Karpas-422 (cell line): Measurements from ENCODE around the gene LSM7. TPM values are rescaled to one million over a fixed set of nuclear protein-coding genes. Genes with fewer than 3 reads are reported as not detected.

Source experiments
- DNase-seq: peaks from one replicate; pipeline ENCODE4 v3.0.0-alpha.2; 2015
- H2AFZ ChIP-seq: fragments of 200-600 bp; sonication (generic); 2 replicates; pipeline ENCODE4 v1.6.1; 2014; ENCODE audit warnings: antibody characterized with exemption, low read length, mixed read lengths
- H3K27ac ChIP-seq: fragments of 200-600 bp; sonication (generic); 2 replicates; pipeline ENCODE4 v1.5.1; 2014; ENCODE audit warnings: mild to moderate bottlenecking, low read length, moderate library complexity
- H3K27me3 ChIP-seq: fragments of 200-600 bp; sonication (generic); 2 replicates; pipeline ENCODE4 v1.6.1; 2014; ENCODE audit warnings: low read length, mixed read lengths
- H3K36me3 ChIP-seq: fragments of 200-600 bp; sonication (generic); 2 replicates; pipeline ENCODE4 v1.6.1; 2014; ENCODE audit warnings: low read length, mixed read lengths; ENCODE audit not compliant: insufficient read depth
- H3K4me1 ChIP-seq: fragments of 200-600 bp; sonication (generic); 2 replicates; pipeline ENCODE4 v1.6.1; 2014; ENCODE audit warnings: mild to moderate bottlenecking, low read length, mixed read lengths
- H3K4me2 ChIP-seq: fragments of 200-600 bp; sonication (generic); 2 replicates; pipeline ENCODE4 v1.6.1; 2014; ENCODE audit warnings: low read length, low read depth, mild to moderate bottlenecking; ENCODE audit not compliant: poor library complexity, severe bottlenecking
- H3K4me3 ChIP-seq: fragments of 200-600 bp; sonication (generic); 2 replicates; pipeline ENCODE4 v1.5.1; 2014; ENCODE audit warnings: mild to moderate bottlenecking, antibody characterized with exemption, low read length, mixed read lengths
- H3K79me2 ChIP-seq: fragments of 200-600 bp; sonication (generic); 2 replicates; pipeline ENCODE4 v1.6.1; 2014; ENCODE audit warnings: mild to moderate bottlenecking, low read length, mixed read lengths
- H3K9ac ChIP-seq: fragments of 200-600 bp; sonication (generic); 2 replicates; pipeline ENCODE4 v1.6.0; 2014; ENCODE audit warnings: low read length
- H3K9me2 ChIP-seq: fragments of 200-600 bp; sonication (generic), shearing (Covaris generic); replicated peaks from 2 replicates; pipeline ENCODE4 v1.6.0; 2014; ENCODE audit warnings: mild to moderate bottlenecking, low read length, moderate library complexity; ENCODE audit not compliant: insufficient read depth
- H3K9me3 ChIP-seq: fragments of 300-700, 200-600 bp; sonication (generic); 2 replicates; pipeline ENCODE4 v1.6.1; 2014; ENCODE audit warnings: low read length, mixed read lengths
- H4K20me1 ChIP-seq: fragments of 200-600 bp; sonication (generic); 2 replicates; pipeline ENCODE4 v1.6.1; 2014; ENCODE audit warnings: mild to moderate bottlenecking, antibody characterized with exemption, low read length, low read depth; ENCODE audit not compliant: insufficient read depth
- total RNA-seq: library from RNA; depleted of rRNA; stranded (reverse); fragments of >200 nt; shearing (Covaris generic); gene quantifications from 2 replicates; pipeline ENCODE4 v1.2.3, GENCODE V29; 2014; ENCODE audit warnings: low replicate concordance

The LSM7 gene
- total RNA-seq, 1 experiment from 2014 or later = 140 TPM

DNA sequence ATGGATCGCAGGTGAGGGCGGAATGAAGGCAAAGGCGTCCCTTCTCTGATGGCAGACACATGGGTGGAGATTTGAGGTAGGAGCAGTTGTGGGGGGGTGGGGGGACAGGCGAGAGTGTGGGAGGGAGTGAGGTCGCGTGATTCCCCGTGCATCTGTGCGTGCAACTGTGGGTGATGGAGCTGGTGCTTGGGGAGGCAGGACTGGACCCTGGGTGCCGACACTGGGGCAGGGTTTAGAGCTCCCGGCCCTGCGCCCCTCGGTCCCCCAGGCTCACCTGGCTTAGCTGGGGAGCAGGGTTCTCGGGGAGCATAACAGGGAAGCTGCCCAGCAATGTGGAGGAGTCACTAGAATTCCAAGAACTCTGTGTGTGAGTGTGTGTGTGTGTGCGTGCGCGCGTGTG, 35.0 kb upstream of the LSM7 start:
- Histone ChIP-seq H3K36me3 (no peaks in the 10 kb centered on the region), H3K27ac (no peak overlapping the region), H3K9me3 (no peaks in the 10 kb centered on the region), H3K9me2 (no peaks in the 10 kb centered on the region), H3K27me3 (peaks cover 3% of the 10 kb centered on the region; the same call in 1 of the 2 replicates), H3K4me2 (no peak overlapping the region), H4K20me1 (no peaks in the 10 kb centered on the region), H3K79me2 (no peaks in the 10 kb centered on the region), H3K9ac (no peak overlapping the region), H3K4me1 (no peaks in the 10 kb centered on the region; the same call in 1 of the 2 replicates), H2AFZ (no peak overlapping the region), H3K4me3 (no peak overlapping the region)
- DNase-seq = no peak

DNA sequence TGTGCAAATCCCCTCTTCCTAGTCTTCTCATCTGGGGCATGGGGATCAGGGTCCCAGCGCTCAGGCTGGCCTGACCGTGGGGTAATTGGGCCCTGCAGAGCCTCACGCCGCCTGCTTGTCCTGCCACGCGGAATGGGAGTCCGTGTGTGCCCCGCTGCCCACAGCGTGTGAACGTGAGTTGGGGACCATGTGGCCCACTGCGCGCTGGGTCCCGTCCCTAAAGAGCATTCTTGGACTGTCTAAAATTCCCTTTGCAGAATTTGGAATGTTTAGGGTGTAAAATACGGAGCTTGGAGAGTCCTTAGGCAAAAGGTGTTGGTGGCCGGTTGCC, 34.5 kb upstream of the LSM7 start:
- no peak overlapping the region for H3K4me3 ChIP-seq
- H3K36me3 ChIP-seq = no peaks in the 10 kb centered on the region
- H3K9me3 ChIP-seq = no peaks in the 10 kb centered on the region
- no peak overlapping the region for H2AFZ ChIP-seq
- H3K27ac ChIP-seq = no peak overlapping the region
- DNase-seq = no peak
- no peaks in the 10 kb centered on the region for H3K79me2 ChIP-seq
- H3K27me3 ChIP-seq = peaks cover 3% of the 10 kb centered on the region; the same call in 1 of the 2 replicates
- no peaks in the 10 kb centered on the region for H4K20me1 ChIP-seq
- H3K9ac ChIP-seq = no peak overlapping the region
- H3K4me1 ChIP-seq = no peaks in the 10 kb centered on the region
- no peaks in the 10 kb centered on the region for H3K9me2 ChIP-seq
- H3K4me2 ChIP-seq = no peak overlapping the region

DNA sequence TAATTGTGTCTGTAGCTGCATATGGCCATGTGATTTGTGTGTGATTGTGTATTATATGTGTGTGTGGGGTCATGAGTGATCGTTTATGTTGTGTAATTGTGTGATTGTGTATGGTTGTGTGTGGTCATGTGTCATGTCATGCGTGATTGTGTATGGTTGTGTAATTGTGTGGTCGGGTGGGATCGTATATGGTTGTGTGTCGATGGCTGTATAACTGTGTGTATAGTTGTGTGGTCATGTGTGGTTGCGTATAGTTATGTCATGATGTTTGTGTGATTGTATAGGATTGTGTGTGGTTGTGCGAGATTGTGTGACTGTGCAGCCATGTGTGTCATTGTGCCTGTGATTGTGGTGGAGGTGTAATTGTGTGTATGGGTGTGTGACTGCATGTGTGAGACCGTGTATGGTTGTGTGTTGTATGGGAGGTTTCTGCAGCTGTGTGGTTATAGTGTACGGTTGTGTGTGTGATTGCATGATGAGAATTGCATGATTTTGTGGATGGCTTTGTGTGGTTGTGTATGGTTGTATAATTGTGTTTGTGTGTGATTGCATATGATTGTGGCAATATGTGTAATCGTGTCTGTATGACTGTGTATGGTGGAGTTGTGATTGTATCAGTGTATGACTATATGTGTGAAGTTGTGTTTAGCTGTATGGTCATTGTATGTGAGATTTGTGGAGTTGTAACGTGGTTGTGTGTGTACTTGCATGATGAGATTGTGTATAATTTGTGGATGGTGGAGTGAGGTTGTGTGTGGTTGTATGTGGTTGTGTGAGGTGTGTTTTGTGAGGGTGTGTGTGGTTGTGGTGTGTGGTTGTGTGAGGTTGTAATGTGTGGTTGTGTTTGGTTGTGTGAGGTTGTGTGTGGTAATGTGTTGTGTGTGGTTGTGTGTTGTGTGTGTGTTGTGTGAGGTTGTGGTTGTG, 33.9 kb upstream of the LSM7 start:
- H3K9ac ChIP-seq = no peak overlapping the region
- no peak for DNase-seq
- H4K20me1 ChIP-seq = no peaks in the 10 kb centered on the region
- no peak overlapping the region for H3K27ac ChIP-seq
- no peak overlapping the region for H2AFZ ChIP-seq
- no peak overlapping the region for H3K4me3 ChIP-seq
- H3K9me2 ChIP-seq = no peaks in the 10 kb centered on the region
- H3K4me2 ChIP-seq = no peak overlapping the region
- no peaks in the 10 kb centered on the region for H3K36me3 ChIP-seq
- H3K27me3 ChIP-seq = peaks cover 3% of the 10 kb centered on the region; the same call in 1 of the 2 replicates
- no peaks in the 10 kb centered on the region for H3K79me2 ChIP-seq
- no peaks in the 10 kb centered on the region for H3K9me3 ChIP-seq
- no peaks in the 10 kb centered on the region for H3K4me1 ChIP-seq

DNA sequence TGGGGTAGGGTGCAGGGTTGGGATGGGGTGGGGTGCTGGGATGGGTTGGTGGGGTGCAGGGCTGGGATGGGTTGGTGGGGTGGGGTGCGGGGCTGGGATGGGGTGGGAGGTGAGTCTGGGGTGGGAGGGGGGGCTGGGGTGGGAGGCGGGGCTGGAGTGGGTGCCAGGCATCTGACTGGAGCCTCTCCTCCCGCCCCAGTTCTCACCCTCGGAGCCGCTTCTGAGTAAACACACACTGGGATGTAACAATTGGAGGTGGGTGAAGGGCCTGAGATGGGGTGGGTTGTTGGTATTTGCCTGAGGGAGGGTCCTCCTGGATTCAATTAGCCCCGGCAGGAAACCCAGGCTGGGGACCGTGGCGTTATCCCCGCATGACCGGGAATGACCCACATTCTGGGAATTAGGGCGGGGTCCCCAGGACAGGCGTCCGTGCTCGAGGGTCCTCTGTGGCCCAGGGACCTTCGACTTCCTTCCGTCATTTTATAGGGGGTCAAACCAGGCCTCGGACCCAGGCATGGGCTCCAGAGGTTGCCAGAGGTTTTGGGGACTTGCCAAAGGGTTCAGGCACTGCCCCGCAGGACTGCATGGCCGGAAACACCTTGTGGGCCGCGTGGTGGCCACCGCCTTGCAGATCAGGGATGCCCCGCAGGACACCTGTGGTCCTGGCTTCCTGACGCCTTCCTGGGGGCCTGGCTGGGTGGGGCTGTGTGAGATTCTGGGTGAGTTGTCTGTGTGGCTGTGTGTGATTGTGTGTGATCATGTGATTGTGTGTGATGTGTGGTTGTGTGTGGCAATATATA, 33.1 kb upstream of the LSM7 start:
- no peaks in the 10 kb centered on the region for H3K9me2 ChIP-seq
- no peaks in the 10 kb centered on the region for H3K79me2 ChIP-seq
- DNase-seq = no peak
- no peak overlapping the region for H2AFZ ChIP-seq
- no peak overlapping the region for H3K27ac ChIP-seq
- no peak overlapping the region for H3K4me2 ChIP-seq
- no peaks in the 10 kb centered on the region for H4K20me1 ChIP-seq
- no peaks in the 10 kb centered on the region for H3K9me3 ChIP-seq
- H3K4me1 ChIP-seq = no peaks in the 10 kb centered on the region
- H3K9ac ChIP-seq = no peak overlapping the region
- H3K27me3 ChIP-seq = peaks cover 3% of the 10 kb centered on the region; the same call in 1 of the 2 replicates
- H3K36me3 ChIP-seq = no peaks in the 10 kb centered on the region
- H3K4me3 ChIP-seq = no peak overlapping the region

DNA sequence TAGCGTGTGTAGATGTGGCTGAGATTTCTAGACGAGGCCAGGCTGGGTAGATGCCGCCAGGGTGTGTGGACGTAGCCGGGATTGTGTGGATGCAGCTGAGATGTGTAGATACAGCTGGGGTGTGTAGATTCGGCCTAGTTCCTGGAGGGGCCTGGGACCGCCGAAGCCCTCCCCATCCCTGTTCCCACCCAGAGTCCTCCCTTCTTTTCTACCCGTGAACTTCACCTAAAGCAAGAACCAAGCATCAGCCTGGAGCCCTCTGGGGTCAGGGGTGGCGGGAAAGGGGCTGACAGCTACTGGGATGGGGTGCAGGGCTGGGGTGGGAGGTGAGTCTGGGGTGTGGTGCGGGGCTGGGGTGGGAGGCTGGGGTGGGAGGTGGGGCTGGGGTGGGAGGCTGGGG, 32.4 kb upstream of the LSM7 start:
- Histone ChIP-seq H3K27me3 (peaks cover 3% of the 10 kb centered on the region; the same call in 1 of the 2 replicates), H3K9me2 (no peaks in the 10 kb centered on the region), H3K79me2 (no peaks in the 10 kb centered on the region), H3K4me2 (no peak overlapping the region), H3K9me3 (no peaks in the 10 kb centered on the region), H3K36me3 (no peaks in the 10 kb centered on the region), H3K4me1 (no peaks in the 10 kb centered on the region), H4K20me1 (no peaks in the 10 kb centered on the region), H2AFZ (no peak overlapping the region), H3K4me3 (no peak overlapping the region), H3K27ac (no peak overlapping the region), H3K9ac (no peak overlapping the region)
- no peak for DNase-seq

DNA sequence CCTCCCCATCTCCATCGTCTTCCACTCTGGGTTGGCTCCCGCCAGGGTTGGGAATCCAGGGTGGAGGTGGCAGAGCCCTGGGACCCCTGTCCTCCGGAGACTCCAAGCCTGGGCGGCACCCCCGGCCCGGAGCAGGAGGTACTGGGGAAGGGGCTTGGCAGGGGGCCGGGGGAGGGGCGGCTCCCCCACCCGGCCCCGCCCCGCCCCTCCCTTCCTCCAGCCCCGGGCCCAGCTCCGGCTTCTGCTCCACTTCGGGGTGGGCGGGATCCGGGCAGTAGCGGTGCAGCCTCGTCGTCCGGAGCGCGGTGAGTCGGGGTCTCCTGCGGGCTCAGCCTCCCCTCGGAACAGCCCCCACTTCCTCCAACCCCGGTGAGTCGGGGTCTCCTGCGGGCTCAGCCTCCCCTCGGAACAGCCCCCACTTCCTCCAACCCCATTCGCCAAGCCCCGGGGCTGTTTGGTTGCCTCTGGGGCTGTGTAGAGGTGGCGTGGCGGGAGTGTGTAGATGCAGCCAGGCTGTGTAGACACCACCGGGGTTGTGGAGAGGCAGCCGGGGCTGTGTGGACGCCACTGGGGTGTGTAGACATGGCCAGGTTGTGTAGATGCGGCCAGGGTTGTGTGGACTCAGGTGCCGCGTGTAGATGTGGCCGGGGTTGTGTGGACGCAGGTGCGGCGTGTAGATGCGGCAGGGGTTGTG, 31.8 kb upstream of the LSM7 start, which contains the start of gene TMPRSS9:
Gene TMPRSS9 (plus strand): TSS at position 274 of the 694 bp plus-strand sequence. CDS start 29,521 bp downstream, outside the sequence.
- H3K9me2 ChIP-seq = no peaks in the 10 kb centered on the region
- no peaks in the 10 kb centered on the region for H4K20me1 ChIP-seq
- no peaks in the 10 kb centered on the region for H3K4me1 ChIP-seq
- no peaks in the 10 kb centered on the region for H3K36me3 ChIP-seq
- peaks cover 3% of the 10 kb centered on the region; the same call in 1 of the 2 replicates for H3K27me3 ChIP-seq
- no peak within 1 kb of the TSS for H2AFZ ChIP-seq
- H3K4me2 ChIP-seq = no peak within 1 kb of the TSS
- H3K4me3 ChIP-seq = no peak within 1 kb of the TSS
- no peak within 1 kb of the TSS for H3K27ac ChIP-seq
- H3K79me2 ChIP-seq = no peaks in the 10 kb centered on the region
- no peaks in the 10 kb centered on the region for H3K9me3 ChIP-seq
- H3K9ac ChIP-seq = no peak within 1 kb of the TSS
- no peak for DNase-seq

DNA sequence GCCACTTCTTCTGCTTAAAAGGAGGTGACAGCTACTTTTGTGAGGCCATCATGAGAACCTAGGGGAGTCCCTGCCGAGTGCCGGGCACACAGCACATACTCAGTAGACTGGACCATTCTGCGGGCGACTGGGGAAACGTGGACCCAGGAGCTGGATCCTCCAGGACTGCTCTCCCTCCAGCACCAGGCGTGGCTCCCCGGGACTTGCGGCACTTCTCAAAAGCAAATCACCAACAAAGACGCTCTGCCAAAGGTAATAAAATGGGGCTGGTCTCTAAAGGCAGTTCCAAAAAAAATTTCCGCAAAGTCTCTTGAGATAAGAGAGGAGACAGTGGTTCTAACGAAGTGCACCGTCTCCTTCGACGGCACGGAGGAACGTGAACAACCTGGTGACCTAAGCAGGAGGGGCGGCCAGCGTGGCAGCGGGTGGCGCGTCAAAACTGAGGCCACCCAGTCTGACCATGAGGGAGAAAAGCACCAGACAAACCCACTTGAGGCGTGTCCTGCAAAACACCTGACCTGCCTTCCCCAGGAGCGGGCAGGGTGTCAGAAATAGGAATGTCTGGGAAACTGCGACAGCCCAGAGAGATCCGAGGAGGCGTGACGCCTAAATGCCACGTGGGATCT, 30.3 kb upstream of the LSM7 start:
- no peaks in the 10 kb centered on the region for H4K20me1 ChIP-seq
- no peak for DNase-seq
- no peaks in the 10 kb centered on the region for H3K79me2 ChIP-seq
- no peak overlapping the region for H3K4me2 ChIP-seq
- no peaks in the 10 kb centered on the region for H3K4me1 ChIP-seq
- no peak overlapping the region for H3K4me3 ChIP-seq
- no peaks in the 10 kb centered on the region for H3K9me2 ChIP-seq
- peaks cover 3% of the 10 kb centered on the region; the same call in 1 of the 2 replicates for H3K27me3 ChIP-seq
- no peaks in the 10 kb centered on the region for H3K9me3 ChIP-seq
- H3K9ac ChIP-seq = no peak overlapping the region
- H2AFZ ChIP-seq = no peak overlapping the region
- no peaks in the 10 kb centered on the region for H3K36me3 ChIP-seq
- H3K27ac ChIP-seq = no peak overlapping the region
